SK-N-SH treated with all-trans-retinoic acid at 6 μM for 48 hours (cell line): ENCODE results near the gene AMOTL1.

Experiments
- PATZ1 ChIP-seq: fragments of 250-450 bp; sonication (Bioruptor Pico); IDR thresholded peaks from 2 replicates; pipeline ENCODE4 v1.8.0; 2020; ENCODE audit warnings: mild to moderate bottlenecking, moderate library complexity, borderline replicate concordance
- TOX ChIP-seq: fragments of 250-450 bp; sonication (Bioruptor Pico); IDR thresholded peaks from 2 replicates; pipeline ENCODE4 v1.8.0; 2021; ENCODE audit warnings: mild to moderate bottlenecking, moderate library complexity, borderline replicate concordance
- ZNF565 ChIP-seq: fragments of 450-650 bp; formaldehyde crosslinking; conservative IDR thresholded peaks from 2 replicates; pipeline ENCODE4 v1.5.0; 2020; ENCODE audit warnings: low read depth, mild to moderate bottlenecking, moderate library complexity

- TF ChIP-seq PATZ1 (CRISPR knock-in tag), result no peak
- TF ChIP-seq TOX (CRISPR knock-in tag), result no peak
- TF ChIP-seq ZNF565 (CRISPR knock-in tag), result no peak
These were observed 34.3 kb downstream of the AMOTL1 start for GRCh38 chr11:94802501-94802900.
